ENCODE results near the gene NR4A1.
A peak's percentile ranks its signal among the peaks of the same experiment; 100 is the strongest.
"Not testable (repeated sequence)": the region's sequence is repeated elsewhere in the genome, so short reads cannot be mapped to it uniquely, and the experiment has no call there.

Gene NR4A1

DNA sequence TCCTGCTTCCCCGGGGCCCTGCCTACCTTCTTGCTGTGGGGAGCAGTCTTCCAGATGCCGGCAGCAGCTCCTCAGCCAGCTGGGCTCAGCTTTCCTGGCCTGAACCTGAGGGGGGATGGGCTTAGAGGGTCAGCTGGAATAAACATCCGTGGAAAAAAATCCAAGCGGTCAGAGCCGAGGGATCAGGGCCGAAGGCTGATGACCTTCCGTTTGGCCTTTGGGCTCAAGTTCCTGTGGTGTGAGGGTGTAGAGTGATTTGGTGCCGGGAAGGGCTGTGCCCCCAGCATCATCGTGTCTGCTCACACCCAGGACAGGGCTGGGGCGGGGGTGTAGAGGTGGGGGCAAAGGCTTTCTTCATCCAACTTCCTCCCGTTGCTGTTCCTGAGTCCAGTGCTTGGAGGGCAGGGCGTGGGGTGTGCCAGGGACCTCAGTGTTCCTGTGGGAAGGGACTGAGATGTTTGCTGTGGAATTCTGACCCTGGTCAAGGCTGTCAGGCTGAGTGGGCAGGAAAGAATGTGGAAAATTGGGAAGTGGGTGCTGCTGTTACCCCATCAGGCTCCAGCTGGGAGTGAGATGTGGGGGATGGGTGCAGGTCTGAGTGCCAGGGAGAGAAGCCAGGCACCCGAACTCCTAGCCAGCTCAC is 30.9 kb downstream of the NR4A1 start:
- DNase-seq = no peak

GRCh38 chr12:52082669-52082987 is 31.4 kb downstream of the NR4A1 start:
- no peak for DNase-seq

DNA sequence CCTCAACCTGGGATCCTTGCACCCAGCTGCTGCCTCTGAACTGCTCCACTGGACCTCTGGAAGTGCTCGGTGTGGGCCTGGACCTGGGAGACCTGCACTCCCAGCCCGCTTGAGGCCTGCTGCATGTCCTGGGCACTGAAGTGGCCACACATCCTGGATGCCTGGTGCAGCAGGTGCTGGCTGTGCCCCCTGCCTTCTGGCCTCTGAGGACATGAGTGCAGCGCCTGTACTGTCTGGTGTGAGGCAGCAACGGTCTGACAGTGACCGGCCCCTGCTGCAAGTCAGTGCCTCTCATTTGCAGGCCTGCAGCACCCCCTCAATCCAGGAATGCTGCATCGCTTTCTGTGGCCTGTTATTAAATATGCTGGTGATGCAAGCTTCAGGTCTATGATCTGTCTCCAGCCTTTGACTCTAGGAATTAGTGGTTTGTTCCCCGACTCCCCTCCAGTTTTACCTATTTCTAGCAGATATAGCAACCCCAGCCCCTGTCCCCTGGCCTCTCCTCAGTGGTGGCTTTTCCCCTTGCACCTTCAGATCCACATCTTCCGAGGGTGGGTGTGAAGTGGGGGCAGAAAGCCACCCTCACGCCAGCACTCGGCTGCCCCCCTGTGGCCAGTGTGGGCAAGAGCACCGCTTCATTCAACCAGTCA is 31.9 kb downstream of the NR4A1 start:
- peak; percentile 81 to 83 for DNase-seq

- DNase-seq = no peak
Observed at GRCh38 chr12:52083638-52083996, 32.4 kb downstream of the NR4A1 start.

GRCh38 chr12:52084491-52085231 is 33.4 kb downstream of the NR4A1 start:
- no peak for DNase-seq

GRCh38 chr12:52085682-52086180 is 34.5 kb downstream of the NR4A1 start:
- no peak for DNase-seq

DNA sequence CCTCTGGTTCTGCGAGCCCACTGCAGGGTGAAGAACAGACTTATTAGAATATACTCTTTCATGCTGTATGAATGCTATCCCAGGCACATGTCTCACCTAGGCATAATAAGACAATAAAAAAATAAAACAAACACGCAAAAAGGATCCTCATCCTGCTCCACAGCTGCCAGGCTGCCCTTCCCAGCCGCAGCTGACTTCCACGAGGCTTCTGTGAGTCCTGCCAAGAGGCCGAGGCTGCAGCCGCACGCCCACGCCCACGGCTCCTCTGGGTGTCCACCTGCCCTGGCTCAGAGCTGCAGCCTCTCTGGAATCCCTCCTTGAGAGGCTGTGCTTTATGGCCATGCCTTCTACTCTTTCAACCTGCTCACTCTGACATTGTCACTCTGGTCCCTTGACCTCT is 35.1 kb downstream of the NR4A1 start:
- no peak for DNase-seq

DNA sequence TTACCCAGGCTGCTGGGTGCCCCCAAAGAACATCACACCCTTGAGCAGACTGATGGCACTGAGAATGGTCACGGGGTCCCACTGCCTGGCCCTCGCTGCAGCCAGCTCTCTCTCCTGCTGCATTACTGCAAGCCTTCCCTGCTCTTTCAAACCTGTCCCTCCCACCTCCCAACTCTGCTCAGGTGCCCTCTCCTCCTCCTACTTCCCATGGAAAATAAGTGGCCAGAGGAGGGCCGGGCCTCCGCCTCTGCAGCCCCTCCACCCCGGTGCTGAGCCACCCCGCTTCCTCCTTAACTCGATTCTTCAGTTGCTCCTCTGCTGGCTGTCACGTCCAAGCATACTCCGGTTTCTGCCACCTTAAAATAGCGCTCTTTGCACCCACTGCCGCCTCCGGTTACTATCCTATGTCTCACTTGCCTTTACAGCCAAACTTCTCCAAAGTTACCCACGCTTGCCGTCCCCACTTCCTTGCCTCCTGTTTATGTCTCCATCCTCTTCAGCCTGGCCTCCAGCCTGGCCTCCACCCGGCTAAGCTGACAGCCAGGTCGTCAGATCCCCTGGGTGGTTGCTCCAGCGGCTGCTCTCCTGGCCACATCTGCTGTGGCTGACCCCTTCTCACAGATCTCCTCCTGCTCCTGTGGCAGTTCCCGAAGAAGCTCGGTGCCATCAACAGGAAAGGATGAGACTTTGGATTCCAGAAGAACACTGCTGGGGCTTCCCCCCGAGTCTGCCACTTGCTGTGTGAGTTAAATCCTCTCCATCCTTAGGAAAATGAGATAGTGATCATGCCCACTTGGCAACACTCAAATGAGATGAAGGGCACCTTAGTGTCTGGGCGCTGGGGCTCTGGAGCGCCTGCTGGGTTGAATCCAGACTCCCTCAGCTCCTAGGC is 35.9 kb downstream of the NR4A1 start:
- DNase-seq = no peak

- DNase-seq = peak in 1 of 2 experiments; percentile 5
Observed at GRCh38 chr12:52087961-52088820, 36.9 kb downstream of the NR4A1 start.

DNA sequence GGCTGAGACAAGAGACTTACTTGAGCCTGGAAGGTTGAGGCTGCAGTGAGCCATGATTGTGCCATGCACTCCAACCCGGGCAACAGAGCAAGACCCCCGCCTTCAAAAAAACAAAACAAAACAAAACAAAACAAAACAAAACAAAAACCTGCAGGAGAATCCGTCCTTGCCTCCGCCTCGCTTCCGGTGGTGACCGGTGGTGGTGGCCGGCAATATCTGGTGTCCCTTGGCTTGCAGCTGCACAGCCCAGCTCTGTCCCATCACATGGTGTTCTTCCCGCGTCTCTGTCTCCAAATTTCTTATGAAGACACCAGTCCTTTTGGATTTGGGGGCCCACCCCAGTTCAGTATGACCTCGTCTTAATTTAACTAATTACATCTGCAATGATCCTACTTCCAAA is 38.2 kb downstream of the NR4A1 start:
- DNase-seq = peak in 1 of 2 experiments; percentile 2

DNA sequence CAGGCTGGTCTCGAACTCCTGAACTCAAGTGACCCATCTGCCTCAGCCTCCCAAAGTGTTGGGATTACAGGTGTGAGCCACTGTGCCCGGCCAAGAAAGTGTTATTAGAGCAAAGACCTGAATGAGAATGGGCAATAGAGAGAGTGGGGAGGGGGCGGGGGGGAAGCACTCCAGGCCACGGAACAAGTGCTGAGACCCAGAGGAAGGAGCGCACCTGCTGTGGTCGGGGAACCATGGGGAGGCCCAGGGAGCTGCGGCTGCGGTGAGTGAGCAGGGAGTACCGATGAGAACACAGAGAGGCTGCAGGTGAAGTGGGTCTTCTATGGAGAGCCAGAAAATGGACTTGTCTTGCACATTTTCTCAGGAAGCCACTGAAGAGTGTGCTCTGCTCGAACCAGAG is 39.0 kb downstream of the NR4A1 start:
- DNase-seq = peak in 1 of 2 experiments; percentile 11

DNA sequence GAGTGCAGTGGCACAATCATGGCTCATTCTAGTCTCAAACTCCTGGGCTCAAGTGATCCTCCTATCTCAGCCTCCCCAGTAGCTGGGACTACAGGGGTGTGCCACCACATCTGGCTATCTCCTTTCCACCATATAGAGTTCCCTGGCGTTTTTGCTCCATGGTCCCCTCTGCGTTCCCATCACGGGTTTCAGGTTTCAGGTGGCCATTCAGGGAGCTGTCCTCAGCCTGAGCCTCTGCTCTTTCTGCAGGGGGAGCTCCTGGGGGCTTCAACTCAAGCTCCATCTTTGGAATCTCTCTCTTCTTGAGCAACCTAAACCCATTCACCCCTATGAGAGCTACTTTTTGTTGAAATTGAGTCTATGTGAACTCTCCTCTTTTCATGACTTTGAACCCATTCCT is 39.8 kb downstream of the NR4A1 start:
- no peak for DNase-seq

- DNase-seq = peak in 1 of 2 experiments; percentile 1
Observed at GRCh38 chr12:52091869-52092268, 40.6 kb downstream of the NR4A1 start.

DNA sequence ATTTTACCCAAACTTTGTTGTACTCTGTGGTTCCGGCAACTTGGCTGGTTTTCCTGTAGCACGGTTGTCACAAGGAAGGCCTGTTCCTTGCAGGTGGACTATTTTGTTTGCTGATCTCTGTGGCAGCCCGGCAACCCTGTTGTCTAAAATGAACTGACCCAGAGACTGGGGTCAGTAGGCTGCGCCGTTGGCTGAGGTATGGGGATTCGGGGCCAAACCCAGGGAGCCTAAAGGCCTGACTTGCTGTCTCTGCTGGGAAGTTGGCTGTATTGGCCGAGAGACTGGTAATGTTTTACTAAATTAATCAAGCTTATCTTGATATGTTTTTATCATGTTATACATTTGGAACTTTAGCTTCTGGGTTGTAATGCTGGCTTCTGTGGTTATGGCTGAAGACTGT is 42.1 kb downstream of the NR4A1 start:
- DNase-seq = no peak

- DNase-seq = no peak
Observed at GRCh38 chr12:52096332-52097044, 45.2 kb downstream of the NR4A1 start.

DNA sequence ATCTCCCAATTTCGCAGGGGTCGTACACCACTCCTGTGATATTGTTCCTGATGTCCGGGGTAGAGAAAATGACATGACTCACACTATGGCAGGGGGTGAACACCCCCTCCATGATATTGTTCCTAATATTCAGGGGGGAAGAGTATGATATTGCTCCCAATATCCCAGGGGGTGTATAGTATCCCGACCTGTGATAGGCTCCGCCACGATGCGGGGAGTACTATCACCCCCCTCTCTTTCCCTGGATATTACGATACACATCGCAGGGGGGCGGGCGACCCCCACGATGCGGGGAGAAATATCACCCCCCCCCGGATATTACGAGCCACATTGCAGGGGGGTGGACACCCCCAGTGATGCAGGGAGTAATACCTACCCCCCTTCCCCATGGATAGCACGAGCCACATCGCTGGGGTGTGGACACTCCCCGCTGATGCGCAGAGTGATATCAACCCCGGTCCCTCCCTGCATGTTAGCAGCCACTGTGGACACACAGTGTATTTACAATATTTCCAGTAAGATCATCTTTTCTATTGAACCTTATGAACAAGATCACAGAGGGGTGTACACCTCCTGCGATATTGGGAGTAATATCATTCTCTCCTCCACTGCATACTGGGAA is 45.9 kb downstream of the NR4A1 start:
- DNase-seq = peak in 1 of 2 experiments; percentile 22

GRCh38 chr12:52104431-52105089 is 53.3 kb downstream of the NR4A1 start:
- DNase-seq = not testable (repeated sequence)

Data from activated T-cell treated with anti-CD3 and anti-CD28 coated beads, Interleukin-2, amount 50 U/mL, for 48 hours (primary cell).